ENCODE measurements around the gene SLC29A3.

GRCh38 chr10:71304914-71305313 lies 14.1 kb upstream of the SLC29A3 start:
- TF ChIP-seq CTCF (optimal IDR thresholded peaks at IDR 0.05 in 1 of 3, IDR thresholded peaks at IDR 0.05 in 1 of 3, conservative IDR thresholded peaks at IDR 0.05 in 1 of 3; ENCODE audit: extremely low read depth in 1 of 3, insufficient read depth in 2 of 3, low read length in 3 of 3), result no peak
- no peak for TF ChIP-seq EZH2 (IDR thresholded peaks at IDR 0.05; ENCODE audit: low read length)
